Smooth muscle cell (in vitro differentiated cells): ENCODE measurements around the gene TLCD3B. TPM values are rescaled to one million over a fixed set of nuclear protein-coding genes. Genes with fewer than 3 reads are reported as not detected.

Source experiments
- DNase-seq: peaks from one replicate; lab custom pipeline; 2025; ENCODE audit not compliant: unreplicated experiment; lab: John Stamatoyannopoulos, UW
- H2AFZ ChIP-seq: fragments of 200-600 bp; sonication (generic); 2 replicates; pipeline ENCODE4 v1.6.0; 2016; ENCODE audit warnings: antibody characterized with exemption, low read depth, mild to moderate bottlenecking
- H3F3A ChIP-seq: fragments of 200-600 bp; sonication (generic); 2 replicates; pipeline ENCODE4 v1.6.0; 2017; ENCODE audit warnings: antibody characterized with exemption, low read depth
- H3K27ac ChIP-seq: fragments of 200-600 bp; sonication (generic); 2 replicates; pipeline ENCODE4 v1.5.1; 2016; ENCODE audit warnings: low read depth, mild to moderate bottlenecking
- H3K27me3 ChIP-seq: fragments of 200-600 bp; sonication (generic); 2 replicates; pipeline ENCODE4 v1.6.1; 2016; ENCODE audit warnings: low read depth, mild to moderate bottlenecking
- H3K36me3 ChIP-seq: fragments of 200-600 bp; sonication (generic); 2 replicates; pipeline ENCODE4 v1.5.1; 2016; ENCODE audit warnings: low read depth
- H3K4me1 ChIP-seq: fragments of 200-600 bp; sonication (generic); 2 replicates; pipeline ENCODE4 v1.5.1; 2016; ENCODE audit warnings: low read depth
- H3K4me2 ChIP-seq: fragments of 200-600 bp; sonication (generic); 2 replicates; pipeline ENCODE4 v1.6.0; 2016; ENCODE audit warnings: mild to moderate bottlenecking
- H3K4me3 ChIP-seq: fragments of 200-600 bp; sonication (generic); 2 replicates; pipeline ENCODE4 v1.5.1; 2016; ENCODE audit warnings: mild to moderate bottlenecking
- H3K79me2 ChIP-seq: fragments of 200-600 bp; sonication (generic); 2 replicates; pipeline ENCODE4 v1.6.0; 2016; ENCODE audit warnings: low read depth, mild to moderate bottlenecking
- H3K9ac ChIP-seq: fragments of 200-600 bp; sonication (generic); 2 replicates; pipeline ENCODE4 v1.6.0; 2016; ENCODE audit warnings: low read depth
- H3K9me3 ChIP-seq: fragments of 200-600 bp; sonication (generic); replicated peaks from 2 replicates; pipeline ENCODE4 v1.5.1; 2016; ENCODE audit warnings: low read depth
- H4K20me1 ChIP-seq: fragments of 200-600 bp; sonication (generic); 2 replicates; pipeline ENCODE4 v1.6.0; 2016; ENCODE audit warnings: low read depth
- WGBS: methylation state at CpG from one replicate; pipeline ENCODE4 v1.1.7; 2016; ENCODE audit warnings: low lambda C conversion rate; 5-methylcytosine and 5-hydroxymethylcytosine counted together
- polyA plus RNA-seq: library from polyadenylated mRNA; unstranded; fragments of >200 nt; fragmentation: Nextera tagmentation; extraction: Ambion mirVana; gene quantifications from 2 replicates; pipeline ENCODE4 v1.2.1, GENCODE V29; 2016
- total RNA-seq: library from RNA; depleted of rRNA; stranded (reverse); fragments of >200 nt; gene quantifications from 2 replicates; pipeline ENCODE4 v1.2.3, GENCODE V29; 2014
- TF ChIP-seq, protein P1 (sequence below): fragments of 200-600 bp; sonication (generic); IDR thresholded peaks from 2 replicates; pipeline ENCODE4 v1.5.1; 2017; ENCODE audit warnings: borderline replicate concordance, mild to moderate bottlenecking, antibody characterized with exemption; ENCODE audit not compliant: insufficient read depth, poor library complexity, severe bottlenecking

TLCD3B gene
- total and polyA plus RNA-seq, 2 experiments from 2014 or later = 0.45 to 0.48 TPM

DNA sequence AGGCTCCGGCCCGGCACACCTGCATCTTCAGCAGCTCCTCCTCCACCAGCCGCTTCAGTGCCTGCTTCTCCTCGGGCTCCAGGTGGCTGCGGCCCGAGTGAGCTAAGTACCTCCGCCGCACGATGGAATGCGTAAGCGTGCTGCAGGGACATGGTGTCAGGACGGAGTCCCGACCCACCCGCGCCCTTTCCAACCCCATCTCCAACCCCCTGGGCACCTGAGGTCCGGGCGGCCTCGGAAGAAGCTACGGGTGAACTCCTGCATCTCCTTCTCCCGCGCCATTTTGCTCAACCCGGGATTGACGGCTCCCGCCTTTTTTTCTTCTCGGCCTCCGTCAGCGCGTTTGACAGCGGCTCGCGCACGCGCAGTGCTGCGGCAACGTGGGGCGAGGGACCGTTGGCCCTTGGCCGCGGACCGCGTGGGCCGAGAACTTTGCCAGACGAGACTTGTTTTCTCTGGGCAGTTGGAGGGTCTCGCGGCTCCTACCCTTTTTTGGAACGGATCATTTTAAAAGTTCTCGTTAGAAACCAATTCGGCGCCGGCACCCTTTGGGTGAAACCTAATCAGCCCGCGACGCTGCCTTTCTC, 35.7 kb downstream of the TLCD3B start, which contains the start of gene HIRIP3:
HIRIP3 (minus strand) TSS at position 294 of the 587 bp plus-strand sequence; CDS start at position 282, 12 bp downstream.
- Histone ChIP-seq H3K79me2 (peaks cover 10% of the 10 kb centered on the region), H4K20me1 (no peaks in the 10 kb centered on the region), H3K4me3 (peak within 1 kb of the TSS; percentile 94), H3K9ac (peak within 1 kb of the TSS; percentile 94), H2AFZ (peak within 1 kb of the TSS; percentile 98), H3F3A (peaks cover under 1% of the 10 kb centered on the region), H3K36me3 (no peaks in the 10 kb centered on the region), H3K9me3 (no peaks in the 10 kb centered on the region), H3K27me3 (no peaks in the 10 kb centered on the region), H3K4me2 (peak within 1 kb of the TSS; percentile 92), H3K27ac (peak within 1 kb of the TSS; percentile 95), H3K4me1 (peaks cover 11% of the 10 kb centered on the region)
- TF ChIP-seq, protein P1, sequence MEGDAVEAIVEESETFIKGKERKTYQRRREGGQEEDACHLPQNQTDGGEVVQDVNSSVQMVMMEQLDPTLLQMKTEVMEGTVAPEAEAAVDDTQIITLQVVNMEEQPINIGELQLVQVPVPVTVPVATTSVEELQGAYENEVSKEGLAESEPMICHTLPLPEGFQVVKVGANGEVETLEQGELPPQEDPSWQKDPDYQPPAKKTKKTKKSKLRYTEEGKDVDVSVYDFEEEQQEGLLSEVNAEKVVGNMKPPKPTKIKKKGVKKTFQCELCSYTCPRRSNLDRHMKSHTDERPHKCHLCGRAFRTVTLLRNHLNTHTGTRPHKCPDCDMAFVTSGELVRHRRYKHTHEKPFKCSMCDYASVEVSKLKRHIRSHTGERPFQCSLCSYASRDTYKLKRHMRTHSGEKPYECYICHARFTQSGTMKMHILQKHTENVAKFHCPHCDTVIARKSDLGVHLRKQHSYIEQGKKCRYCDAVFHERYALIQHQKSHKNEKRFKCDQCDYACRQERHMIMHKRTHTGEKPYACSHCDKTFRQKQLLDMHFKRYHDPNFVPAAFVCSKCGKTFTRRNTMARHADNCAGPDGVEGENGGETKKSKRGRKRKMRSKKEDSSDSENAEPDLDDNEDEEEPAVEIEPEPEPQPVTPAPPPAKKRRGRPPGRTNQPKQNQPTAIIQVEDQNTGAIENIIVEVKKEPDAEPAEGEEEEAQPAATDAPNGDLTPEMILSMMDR = no peak
- peak; percentile 78 for DNase-seq
- 1% methylated on average over 53 of the region's 53 CpGs for WGBS

DNA sequence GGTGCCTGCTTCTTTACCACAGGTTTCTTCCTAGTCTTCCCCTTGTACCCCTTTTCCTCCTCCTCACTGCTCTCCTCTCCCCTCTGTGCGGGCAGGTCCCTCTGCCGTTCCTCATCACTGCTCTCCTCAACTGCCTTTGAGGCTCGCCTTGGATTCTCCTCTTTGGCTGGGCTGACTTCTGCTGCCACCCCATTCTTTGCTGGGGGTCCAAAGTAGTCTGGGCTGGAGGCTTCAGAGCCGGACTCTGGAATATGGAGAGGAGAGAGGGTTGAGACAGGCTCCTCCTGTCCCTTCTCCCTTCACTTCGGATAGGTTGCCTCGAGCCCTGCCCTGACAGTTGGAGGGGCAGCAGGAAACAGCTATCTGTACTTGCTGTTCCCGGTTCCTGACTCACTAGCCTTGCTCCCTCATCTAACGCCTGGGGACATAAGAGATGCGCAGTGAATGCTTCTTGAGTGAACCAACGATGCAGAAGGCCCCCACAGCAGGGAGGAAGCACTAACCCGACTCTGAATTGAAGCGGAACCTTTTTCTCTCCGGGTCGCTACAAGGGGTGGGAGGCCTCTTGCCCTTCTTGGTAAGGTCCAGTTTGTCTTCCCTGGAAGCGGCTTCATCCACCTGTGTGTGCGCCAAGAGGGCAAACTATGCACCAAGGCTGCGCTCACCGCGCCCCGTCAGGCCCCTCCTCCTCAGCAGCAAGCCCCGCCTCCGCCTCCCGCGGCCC, 36.3 kb downstream of the TLCD3B start:
- TF ChIP-seq, protein P1 = no peak
- Histone ChIP-seq H3K79me2 (peaks cover 10% of the 10 kb centered on the region), H3K4me2 (peak overlapping the region; percentile 92), H3K4me3 (peak overlapping the region; percentile 94), H2AFZ (peak overlapping the region; percentile 98), H3K4me1 (peaks cover 11% of the 10 kb centered on the region), H3K9me3 (no peaks in the 10 kb centered on the region), H3K36me3 (no peaks in the 10 kb centered on the region), H4K20me1 (no peaks in the 10 kb centered on the region), H3K9ac (peak overlapping the region; percentile 36), H3F3A (peaks cover 4% of the 10 kb centered on the region), H3K27me3 (no peaks in the 10 kb centered on the region), H3K27ac (peak overlapping the region; percentile 95)
- 22% methylated on average over 24 of the region's 24 CpGs for WGBS
- no peak for DNase-seq

DNA sequence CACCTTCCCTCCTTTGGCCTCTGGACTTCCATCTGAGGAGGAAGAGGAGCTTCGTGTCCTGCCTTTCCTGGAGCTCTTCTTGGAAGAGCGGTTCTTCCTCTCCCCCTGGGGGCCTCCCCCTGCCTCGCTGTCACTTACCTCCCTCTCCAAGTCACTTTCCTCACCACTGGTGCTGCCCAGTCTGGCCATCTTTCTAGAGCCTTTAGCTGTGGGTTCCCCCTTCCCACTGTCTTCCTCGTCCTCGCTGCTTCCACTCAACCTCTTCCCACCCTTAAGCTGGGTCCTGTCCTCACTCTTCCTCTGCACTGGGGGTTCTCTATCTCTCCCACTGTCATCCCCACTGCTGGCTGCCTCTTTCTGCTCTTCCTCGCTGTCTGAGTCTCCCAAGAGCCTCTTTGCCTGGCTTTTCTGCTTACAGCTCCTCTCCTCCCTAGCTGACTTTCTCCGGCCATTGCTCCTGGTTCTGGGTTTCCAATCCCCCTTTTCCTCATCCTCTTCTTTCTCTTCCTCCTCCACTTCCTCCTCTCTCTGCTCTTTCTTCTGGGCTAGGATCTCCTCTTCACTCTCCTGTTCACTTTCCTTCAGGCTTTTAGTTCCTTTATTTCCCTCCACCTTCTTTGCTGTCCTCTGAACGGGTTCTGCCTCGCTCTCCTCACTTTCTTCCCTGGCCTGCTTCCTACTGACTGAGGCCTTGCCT, 37.0 kb downstream of the TLCD3B start:
- TF ChIP-seq, protein P1 = no peak
- no peaks in the 10 kb centered on the region for H4K20me1 ChIP-seq
- H3K36me3 ChIP-seq = no peaks in the 10 kb centered on the region
- H3K4me3 ChIP-seq = no peak overlapping the region
- no peak for DNase-seq
- H3K9ac ChIP-seq = no peak overlapping the region
- H3K27me3 ChIP-seq = no peaks in the 10 kb centered on the region
- H2AFZ ChIP-seq = no peak overlapping the region
- H3K4me2 ChIP-seq = peak overlapping the region; percentile 92
- WGBS = 89% methylated on average over 9 of the region's 9 CpGs
- H3K27ac ChIP-seq = peak overlapping the region; percentile 95
- H3K9me3 ChIP-seq = no peaks in the 10 kb centered on the region
- peaks cover 4% of the 10 kb centered on the region for H3F3A ChIP-seq
- peaks cover 10% of the 10 kb centered on the region for H3K79me2 ChIP-seq
- H3K4me1 ChIP-seq = peaks cover 11% of the 10 kb centered on the region
